H54 (cell line): ENCODE results near the gene EXO5.
A peak's percentile ranks its signal among the peaks of the same experiment; 100 is the strongest.
"Not testable (repeated sequence)": the region's sequence is repeated elsewhere in the genome, so short reads cannot be mapped to it uniquely, and the experiment has no call there.

Experiments
- DNase-seq: peaks from one replicate; pipeline ENCODE4 v3.0.0; 2011; ENCODE audit warnings: low spot score, mixed read lengths; ENCODE audit not compliant: insufficient read length
- FAIRE-seq: peaks from 3 replicates; lab custom pipeline; 2011; peaks lifted over from hg19 to GRCh38; lab: Jason Lieb, UNC
- POLR2A ChIP-seq: IDR thresholded peaks from 2 replicates; pipeline ENCODE4 v1.6.1; 2011; ENCODE audit warnings: low read depth, mild to moderate bottlenecking, low read length

EXO5 gene, protein sequence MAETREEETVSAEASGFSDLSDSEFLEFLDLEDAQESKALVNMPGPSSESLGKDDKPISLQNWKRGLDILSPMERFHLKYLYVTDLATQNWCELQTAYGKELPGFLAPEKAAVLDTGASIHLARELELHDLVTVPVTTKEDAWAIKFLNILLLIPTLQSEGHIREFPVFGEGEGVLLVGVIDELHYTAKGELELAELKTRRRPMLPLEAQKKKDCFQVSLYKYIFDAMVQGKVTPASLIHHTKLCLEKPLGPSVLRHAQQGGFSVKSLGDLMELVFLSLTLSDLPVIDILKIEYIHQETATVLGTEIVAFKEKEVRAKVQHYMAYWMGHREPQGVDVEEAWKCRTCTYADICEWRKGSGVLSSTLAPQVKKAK

DNA sequence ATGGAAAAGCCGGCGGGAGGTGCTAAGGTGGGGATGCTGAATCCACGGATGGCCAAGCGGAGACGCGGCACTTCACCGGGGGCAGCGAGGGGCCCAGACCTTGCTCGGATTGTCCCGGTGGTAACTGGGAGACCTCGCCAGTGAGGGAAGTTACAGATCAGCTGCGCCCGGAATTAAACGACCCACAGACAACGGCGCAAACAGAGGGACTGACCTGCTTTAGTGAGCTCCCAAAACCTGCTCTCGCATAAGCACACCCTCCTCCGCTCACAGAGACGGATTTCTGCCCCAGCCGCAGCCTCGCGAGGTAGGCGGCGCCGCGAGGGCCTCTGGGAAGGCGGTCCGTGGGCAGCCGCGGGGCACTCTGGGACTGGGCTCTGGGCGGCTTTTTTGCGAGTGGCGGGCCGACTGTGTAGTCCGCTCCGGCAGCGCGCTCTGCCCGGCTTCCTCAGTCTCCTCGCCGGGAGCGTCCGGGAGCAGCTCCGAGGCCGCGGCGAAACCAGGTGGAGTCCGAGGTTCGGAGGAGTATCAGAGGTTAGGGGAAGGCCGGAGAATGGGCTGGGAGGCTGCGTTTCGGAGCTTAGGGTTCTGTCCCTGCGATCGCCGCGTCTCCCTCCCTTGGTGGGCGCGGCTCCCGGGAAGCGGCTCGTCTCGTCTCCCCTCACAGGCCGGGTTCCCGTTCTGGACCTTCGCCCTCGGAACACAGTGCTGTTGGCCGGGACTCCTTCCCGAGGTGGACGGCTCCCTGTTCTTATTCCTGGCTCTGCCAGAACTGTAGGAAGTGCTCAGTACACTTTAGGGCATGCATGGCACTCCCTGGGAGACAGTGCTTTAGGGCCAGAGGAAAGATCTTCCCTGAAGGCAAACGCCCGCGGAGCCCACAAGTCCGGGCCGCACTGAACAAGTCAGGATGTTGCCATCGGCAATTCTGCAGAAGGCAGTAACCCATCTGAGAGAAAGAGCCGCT lies at the start of gene EXO5:
Gene EXO5 (plus strand): TSS at position 393 of the 967 bp plus-strand sequence. CDS start 5,778 bp downstream, outside the sequence.
- DNase-seq (peak; percentile 23), FAIRE-seq (no peak)
- peak; percentile 87 for TF ChIP-seq POLR2A

DNA sequence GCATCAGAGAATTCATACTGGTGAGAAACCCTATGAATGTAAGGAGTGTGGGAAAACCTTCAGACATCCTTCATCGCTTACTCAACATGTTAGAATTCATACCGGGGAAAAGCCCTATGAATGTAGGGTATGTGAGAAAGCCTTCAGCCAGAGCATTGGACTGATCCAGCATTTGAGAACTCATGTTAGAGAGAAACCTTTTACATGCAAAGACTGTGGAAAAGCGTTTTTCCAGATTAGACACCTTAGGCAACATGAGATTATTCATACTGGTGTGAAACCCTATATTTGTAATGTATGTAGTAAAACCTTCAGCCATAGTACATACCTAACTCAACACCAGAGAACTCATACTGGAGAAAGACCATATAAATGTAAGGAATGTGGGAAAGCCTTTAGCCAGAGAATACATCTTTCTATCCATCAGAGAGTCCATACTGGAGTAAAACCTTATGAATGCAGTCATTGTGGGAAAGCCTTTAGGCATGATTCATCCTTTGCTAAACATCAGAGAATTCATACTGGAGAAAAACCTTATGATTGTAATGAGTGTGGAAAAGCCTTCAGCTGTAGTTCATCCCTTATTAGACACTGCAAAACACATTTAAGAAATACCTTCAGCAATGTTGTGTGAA lies 45.5 kb upstream of the EXO5 start:
- DNase-seq (no peak), FAIRE-seq (peak; percentile 11)
- TF ChIP-seq POLR2A, result no peak

DNA sequence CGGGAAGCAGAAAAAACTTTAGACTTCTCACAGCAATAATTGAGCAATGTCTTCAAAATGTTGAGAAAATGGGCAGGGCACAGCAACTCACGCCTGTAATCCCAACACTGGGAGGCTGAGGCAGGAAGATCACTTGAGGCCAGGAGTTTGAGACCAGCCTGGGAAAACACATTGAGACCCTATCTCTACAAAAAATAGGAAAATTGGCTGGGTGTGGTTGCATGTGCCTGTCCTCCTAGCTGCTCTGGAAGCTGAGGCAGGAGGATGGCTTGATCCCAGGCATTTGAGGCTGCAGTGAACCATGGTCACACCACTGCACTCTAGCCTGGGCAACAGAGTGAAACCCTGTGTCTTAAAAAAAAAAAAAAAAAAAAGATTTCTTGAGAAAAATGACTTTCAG lies 39.2 kb upstream of the EXO5 start:
- no peak for TF ChIP-seq POLR2A
- no peak for DNase-seq
- FAIRE-seq, result no peak

DNA sequence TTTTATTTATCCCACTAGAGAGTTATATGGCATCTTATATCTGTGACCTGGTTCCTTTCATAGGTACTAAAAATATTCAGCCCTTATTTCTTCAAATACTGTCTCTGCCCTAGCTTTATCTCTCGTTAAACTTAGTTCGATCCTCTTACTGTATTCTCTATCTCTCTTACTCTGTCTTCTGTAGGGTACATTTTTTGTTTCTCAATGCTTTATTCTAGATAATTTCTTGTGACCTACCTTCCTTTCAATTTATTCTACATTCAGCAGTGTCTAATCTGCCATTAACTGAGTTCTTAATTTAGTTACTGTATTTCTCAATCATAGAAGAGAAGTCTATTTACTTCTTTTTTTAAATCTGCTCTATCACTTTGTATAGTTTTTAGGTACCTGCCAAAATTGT lies 33.3 kb upstream of the EXO5 start:
- no peak for FAIRE-seq
- no peak for DNase-seq

DNA sequence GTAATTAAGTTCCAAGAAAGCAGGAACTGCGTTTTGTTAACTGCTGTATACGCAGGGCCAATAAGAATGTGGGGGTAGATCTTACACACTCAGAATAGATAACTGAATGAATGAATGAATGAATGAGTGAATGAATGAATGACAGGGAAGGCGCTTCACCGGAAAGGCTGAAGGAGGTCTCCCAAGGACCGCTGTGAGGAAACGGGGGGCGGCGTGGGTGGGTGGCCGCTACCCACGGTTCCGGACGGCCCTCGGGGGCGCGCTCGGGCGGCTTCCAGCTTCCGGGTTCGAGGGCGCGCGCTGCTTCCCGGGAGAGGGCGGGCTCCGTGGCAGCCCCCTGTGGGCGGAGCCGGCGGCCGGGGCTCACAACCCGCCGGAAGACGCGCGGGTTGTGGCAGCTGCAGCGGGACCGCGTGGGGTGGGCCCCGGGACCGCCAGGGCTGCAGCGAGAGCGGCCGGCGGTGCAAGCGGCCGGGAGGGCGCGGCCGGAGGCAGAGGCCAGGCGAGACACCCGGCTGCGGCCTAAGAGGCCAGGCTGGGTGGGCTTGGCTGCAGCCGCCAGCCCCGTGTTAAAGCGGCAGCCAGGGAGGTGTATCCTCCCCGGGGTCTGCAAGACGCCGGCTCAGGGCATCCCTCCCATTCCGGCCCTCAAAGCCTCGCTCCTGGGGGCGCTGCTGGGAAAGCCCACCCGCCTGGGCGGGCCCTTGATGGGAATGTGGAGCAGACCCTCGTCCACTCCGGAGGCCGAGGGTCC lies 31.5 kb upstream of the EXO5 start, which contains the start of gene ZFP69:
Gene ZFP69 (plus strand): TSS at position 367 of the 754 bp plus-strand sequence. CDS start 2,072 bp downstream, outside the sequence.
- DNase-seq (peak; percentile 93), FAIRE-seq (no peak)
- TF ChIP-seq POLR2A, result peak; percentile 85

More for the DNA sequence above, 33.3 kb upstream of the EXO5 start:
- TF ChIP-seq POLR2A, result no peak

DNA sequence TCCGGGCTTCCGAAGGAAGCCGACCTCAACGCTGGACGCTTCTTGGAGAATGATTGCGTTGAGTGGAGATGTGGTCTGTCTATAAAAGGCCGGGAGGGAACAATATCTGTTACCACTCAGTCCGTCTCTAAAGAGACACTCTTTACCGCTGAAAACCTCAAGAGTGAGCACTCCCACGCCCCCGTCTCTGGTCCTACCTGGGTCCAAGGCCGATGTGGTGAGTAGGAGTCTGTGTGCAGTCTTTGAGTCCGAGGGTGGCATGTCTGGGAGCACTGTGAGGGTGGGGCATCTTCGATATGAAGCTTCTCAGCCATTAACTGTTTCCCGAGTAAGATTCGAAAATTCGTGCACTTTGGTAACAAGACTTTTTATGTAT lies 30.9 kb upstream of the EXO5 start:
- FAIRE-seq (peak; percentile 23), DNase-seq (peak; percentile 24)
- no peak for TF ChIP-seq POLR2A

DNA sequence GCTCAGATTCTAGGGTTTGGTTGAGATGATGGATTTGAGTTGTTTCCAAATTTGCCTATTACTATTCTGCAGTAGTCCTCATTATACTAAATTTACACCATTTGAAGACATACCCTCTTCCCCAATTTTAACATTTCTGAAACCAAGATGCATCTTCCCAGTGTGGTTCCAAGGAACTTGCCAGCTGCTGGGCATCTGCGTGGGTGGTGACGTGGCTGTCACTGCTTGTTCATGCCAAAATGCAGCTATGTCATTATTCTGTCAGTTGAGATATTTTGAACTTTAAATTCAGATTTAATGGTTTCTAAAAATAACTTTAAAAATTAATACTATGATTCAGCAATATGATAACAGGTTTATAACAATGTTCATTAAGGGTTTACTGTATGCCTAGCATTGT lies 30.3 kb upstream of the EXO5 start:
- no peak for FAIRE-seq
- DNase-seq, result no peak
- no peak for TF ChIP-seq POLR2A

DNA sequence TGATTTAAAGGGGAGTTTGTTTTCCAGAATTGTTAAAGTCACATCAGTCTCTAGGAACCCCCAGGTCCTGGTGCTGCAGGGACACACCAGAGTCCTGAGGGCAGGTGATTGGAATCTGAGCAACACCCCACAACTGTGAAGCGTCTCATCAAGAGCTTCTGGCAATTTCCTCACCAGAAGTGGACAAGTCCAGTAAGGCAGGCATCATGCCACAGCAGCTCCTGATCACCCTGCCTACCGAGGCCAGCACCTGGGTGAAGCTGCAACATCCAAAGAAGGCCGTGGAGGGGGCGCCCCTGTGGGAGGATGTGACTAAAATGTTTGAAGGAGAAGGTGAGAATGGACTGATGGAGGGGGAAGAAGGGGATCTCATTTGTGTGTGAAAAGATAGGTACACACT lies 29.4 kb upstream of the EXO5 start:
- TF ChIP-seq POLR2A, result no peak
- FAIRE-seq (no peak), DNase-seq (no peak)

DNA sequence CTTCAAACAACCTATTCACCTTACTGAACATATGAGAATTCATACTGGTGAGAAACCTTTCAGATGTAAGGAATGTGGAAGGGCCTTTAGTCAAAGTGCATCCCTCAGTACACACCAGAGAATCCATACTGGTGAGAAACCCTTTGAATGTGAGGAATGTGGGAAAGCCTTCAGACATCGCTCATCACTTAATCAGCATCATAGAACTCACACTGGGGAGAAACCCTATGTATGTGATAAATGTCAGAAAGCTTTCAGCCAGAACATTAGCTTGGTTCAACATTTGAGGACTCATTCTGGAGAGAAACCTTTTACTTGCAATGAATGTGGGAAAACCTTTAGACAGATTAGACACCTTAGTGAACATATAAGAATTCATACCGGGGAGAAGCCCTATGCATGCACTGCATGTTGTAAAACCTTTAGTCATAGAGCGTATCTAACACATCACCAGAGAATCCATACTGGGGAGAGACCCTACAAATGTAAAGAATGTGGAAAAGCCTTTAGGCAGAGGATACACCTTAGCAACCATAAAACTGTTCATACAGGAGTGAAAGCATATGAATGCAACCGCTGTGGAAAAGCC lies 13.2 kb upstream of the EXO5 start:
- DNase-seq, result no peak
- no peak for TF ChIP-seq POLR2A
- FAIRE-seq, result no peak

DNA sequence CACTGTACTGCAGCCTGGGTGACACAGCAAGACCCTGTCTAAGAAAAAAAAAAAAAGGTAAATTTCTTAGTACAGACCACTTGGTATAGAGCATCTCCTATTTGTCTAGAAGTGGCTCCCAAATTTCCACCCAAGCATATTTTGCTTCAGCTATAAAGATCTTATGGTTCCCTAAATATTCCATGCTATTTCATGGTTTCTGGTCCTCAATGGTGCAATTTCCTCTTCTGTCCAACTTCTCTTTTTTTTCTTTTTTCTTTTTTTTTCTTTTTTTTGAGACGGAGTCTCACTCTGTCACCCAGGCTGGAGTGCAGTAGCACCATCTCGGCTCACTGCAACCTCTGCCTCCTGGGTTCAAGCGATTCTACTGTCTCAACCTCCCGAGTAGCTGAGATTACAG lies 5.9 kb upstream of the EXO5 start:
- DNase-seq, result not testable (repeated sequence)

DNA sequence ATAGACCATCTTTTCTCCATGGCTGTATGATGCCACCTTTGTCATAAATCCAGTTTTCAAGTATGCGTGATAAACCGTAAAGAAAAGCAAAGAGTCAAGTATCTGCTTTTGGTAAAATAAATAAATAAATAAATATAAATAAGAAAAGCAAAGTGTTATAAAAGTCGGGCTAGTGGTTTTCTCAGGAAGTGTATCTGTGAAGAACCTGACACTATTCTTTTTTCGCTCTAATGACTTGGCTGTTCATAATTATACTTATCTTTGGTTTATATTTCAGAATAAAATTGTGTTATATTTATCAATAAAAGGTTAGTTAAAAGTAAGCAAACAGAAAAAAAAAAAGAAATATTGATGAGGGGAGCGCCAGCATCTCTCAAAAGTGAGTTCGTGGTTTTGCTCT lies 594 bp upstream of the EXO5 start:
- DNase-seq (no peak), FAIRE-seq (no peak)
- TF ChIP-seq POLR2A, result no peak

More for the DNA sequence above, 5.9 kb upstream of the EXO5 start:
- FAIRE-seq, result not testable (repeated sequence)

DNA sequence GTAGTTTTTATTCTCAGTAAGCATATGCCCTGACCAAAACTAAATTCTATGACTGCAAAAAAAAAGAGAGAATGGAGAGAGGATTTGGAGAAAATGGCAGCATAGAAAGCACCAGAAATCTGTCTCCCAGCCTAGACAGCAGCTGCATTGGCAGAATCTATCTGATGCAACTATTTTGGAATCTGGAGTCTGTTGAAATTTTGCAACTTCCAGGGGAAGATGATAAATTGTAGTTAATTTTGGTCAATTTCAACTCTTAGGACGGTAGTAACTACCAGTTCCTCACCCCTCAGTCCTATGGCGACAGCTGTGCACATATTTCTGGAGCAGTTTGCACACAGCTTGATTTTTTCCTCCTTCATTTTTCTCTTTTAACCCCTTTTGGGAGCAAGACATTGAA lies 10.9 kb downstream of the EXO5 start:
- FAIRE-seq (no peak), DNase-seq (no peak)
- no peak for TF ChIP-seq POLR2A
